GM23338 (cell line): Measurements from ENCODE around the gene DNLZ. TPM values are rescaled to one million over a fixed set of nuclear protein-coding genes. Genes with fewer than 3 reads are reported as not detected.

ENCODE experiments used
- ATAC-seq: fragments of 200-7000 bp; cut with Tn5 transposase; 3 replicates; pipeline ENCODE4 v1.9.1; 2020
- DNase-seq: peaks from one replicate; pipeline ENCODE4 v3.0.0-alpha.2; 2015; ENCODE audit warnings: low spot score
- H2AFZ ChIP-seq: fragments of 200-600 bp; sonication (generic); 2 replicates; pipeline ENCODE4 v1.8.0; 2016; ENCODE audit warnings: antibody characterized with exemption, mild to moderate bottlenecking, moderate library complexity
- H3F3A ChIP-seq: fragments of 200-600 bp; sonication (generic); replicated peaks from 2 replicates; pipeline ENCODE4 v1.8.0; 2017; ENCODE audit warnings: antibody characterized with exemption, mixed run types, low read depth
- H3K27ac ChIP-seq: fragments of 200-600 bp; sonication (generic); 2 replicates; pipeline ENCODE4 v1.6.1; 2016; ENCODE audit warnings: low read depth
- H3K27me3 ChIP-seq: fragments of 200-600 bp; sonication (generic); 2 replicates; pipeline ENCODE4 v1.8.0; 2016; ENCODE audit warnings: mild to moderate bottlenecking, mixed run types, moderate library complexity; ENCODE audit not compliant: insufficient read depth
- H3K36me3 ChIP-seq: fragments of 200-600 bp; sonication (generic); 2 replicates; pipeline ENCODE4 v1.8.0; 2016; ENCODE audit warnings: mild to moderate bottlenecking; ENCODE audit not compliant: insufficient read depth
- H3K4me1 ChIP-seq: fragments of 200-600 bp; sonication (generic); 2 replicates; pipeline ENCODE4 v1.8.0; 2016; ENCODE audit warnings: mild to moderate bottlenecking, moderate library complexity; ENCODE audit not compliant: insufficient read depth
- H3K4me2 ChIP-seq: fragments of 200-600 bp; sonication (generic); 2 replicates; pipeline ENCODE4 v1.7.1; 2017; ENCODE audit warnings: mixed run types
- H3K4me3 ChIP-seq: fragments of 200-600 bp; sonication (generic); 2 replicates; pipeline ENCODE4 v1.6.1; 2016; ENCODE audit warnings: mixed run types
- H3K79me2 ChIP-seq: fragments of 200-600 bp; sonication (generic); replicated peaks from 2 replicates; pipeline ENCODE4 v1.8.0; 2017; ENCODE audit warnings: mild to moderate bottlenecking; ENCODE audit not compliant: insufficient read depth
- H3K9me2 ChIP-seq: fragments of 200-600 bp; sonication (generic); 2 replicates; pipeline ENCODE4 v1.8.0; 2017; ENCODE audit not compliant: insufficient read depth
- H4K20me1 ChIP-seq: fragments of 200-600 bp; sonication (generic); replicated peaks from 2 replicates; pipeline ENCODE4 v1.8.0; 2017; ENCODE audit warnings: mild to moderate bottlenecking; ENCODE audit not compliant: insufficient read depth
- H3K27ac Mint-ChIP-seq: 2 replicates; pipeline ENCODE4 v1.8.0; 2020; ENCODE audit warnings: inconsistent platforms, mild to moderate bottlenecking, moderate library complexity, mixed read lengths
- H3K27me3 Mint-ChIP-seq: 3 replicates; pipeline ENCODE4 v1.8.0; 2022; ENCODE audit warnings: low read depth, mild to moderate bottlenecking, moderate library complexity, mixed read lengths, inconsistent platforms; ENCODE audit not compliant: insufficient read depth, poor library complexity
- H3K36me3 Mint-ChIP-seq: 3 replicates; pipeline ENCODE4 v1.8.0; 2021; ENCODE audit warnings: low read depth, mild to moderate bottlenecking, inconsistent platforms, moderate library complexity, mixed read lengths
- H3K4me1 Mint-ChIP-seq: 3 replicates; pipeline ENCODE4 v1.8.0; 2020; ENCODE audit warnings: mild to moderate bottlenecking, inconsistent platforms, mixed read lengths
- H3K4me3 Mint-ChIP-seq: 3 replicates; pipeline ENCODE4 v1.8.0; 2021; ENCODE audit warnings: moderate library complexity, mild to moderate bottlenecking, inconsistent platforms, mixed read lengths
- H3K9me3 Mint-ChIP-seq: 3 replicates; pipeline ENCODE4 v1.8.0; 2020; ENCODE audit warnings: moderate library complexity, mild to moderate bottlenecking, inconsistent platforms, mixed read lengths
- CREB1 ChIP-seq: fragments of 250-450 bp; sonication (Bioruptor Pico); IDR thresholded peaks from 2 replicates; pipeline ENCODE4 v1.5.0; 2020; ENCODE audit warnings: low read depth, mild to moderate bottlenecking, moderate library complexity
- EZH2 ChIP-seq: fragments of 200-600 bp; sonication (generic); IDR thresholded peaks from one replicate; pipeline ENCODE4 v1.8.0; 2017; ENCODE audit warnings: antibody characterized with exemption, mild to moderate bottlenecking, low read depth; ENCODE audit not compliant: unreplicated experiment
- EZH2phosphoT487 ChIP-seq: fragments of 200-600 bp; sonication (generic); IDR thresholded peaks from one replicate; pipeline ENCODE4 v1.8.1; 2018; ENCODE audit warnings: antibody characterized with exemption; ENCODE audit not compliant: unreplicated experiment
- JUNB ChIP-seq: IDR thresholded peaks from one replicate; pipeline ENCODE4 v1.6.1; 2016; ENCODE audit warnings: antibody characterized with exemption; ENCODE audit not compliant: unreplicated experiment
- NANOG ChIP-seq: IDR thresholded peaks from 2 replicates; pipeline ENCODE4 v1.6.1; 2016; ENCODE audit warnings: antibody characterized with exemption, borderline replicate concordance
- POLR2AphosphoS5 ChIP-seq: IDR thresholded peaks from 2 replicates; pipeline ENCODE4 v1.6.1; 2016; ENCODE audit warnings: antibody characterized with exemption, low read depth
- STAT1 ChIP-seq: IDR thresholded peaks from one replicate; pipeline ENCODE4 v1.6.1; 2016; ENCODE audit warnings: antibody characterized with exemption; ENCODE audit not compliant: unreplicated experiment
- ZNF114 ChIP-seq: fragments of 250-450 bp; sonication (Bioruptor Pico); IDR thresholded peaks from 2 replicates; pipeline ENCODE4 v1.5.0; 2020; ENCODE audit warnings: mild to moderate bottlenecking, moderate library complexity
- ZNF331 ChIP-seq: fragments of 250-450 bp; sonication (Bioruptor Pico); IDR thresholded peaks from 2 replicates; pipeline ENCODE4 v1.5.0; 2020; ENCODE audit warnings: low read depth, mild to moderate bottlenecking, moderate library complexity
- polyA plus RNA-seq: library from polyadenylated mRNA; unstranded; fragments of >200 nt; fragmentation: Nextera tagmentation; extraction: Ambion mirVana; gene quantifications from 2 replicates; pipeline ENCODE4 v1.2.1, GENCODE V29; 2016
- total RNA-seq: library from RNA; depleted of rRNA; stranded (reverse); fragments of >200 nt; shearing (Covaris generic); gene quantifications from 2 replicates; pipeline ENCODE4 v1.2.3, GENCODE V29; 2014
- TF ChIP-seq, protein P1 (sequence below), 2 experiments: fragments of 200-600 bp in 1 of 2; sonication (generic) in 1 of 2; conservative IDR thresholded peaks; 2 replicates each; pipeline versions ENCODE4 v1.5.1 to v1.6.1; 2016 to 2017; ENCODE audit warnings: antibody characterized with exemption in 2 of 2, low read depth in 2 of 2, mild to moderate bottlenecking in 2 of 2, moderate library complexity in 1 of 2
- TF ChIP-seq, protein P2 (sequence below): fragments of 250-450 bp; sonication (Bioruptor Pico); IDR thresholded peaks from 2 replicates; pipeline ENCODE4 v1.5.0; 2020; ENCODE audit warnings: mild to moderate bottlenecking, moderate library complexity
- TF ChIP-seq, protein P3 (sequence below): IDR thresholded peaks from one replicate; pipeline ENCODE4 v1.6.1; 2018; ENCODE audit warnings: antibody characterized with exemption; ENCODE audit not compliant: unreplicated experiment
- TF ChIP-seq, protein P4 (sequence below): IDR thresholded peaks from 2 replicates; pipeline ENCODE4 v1.6.1; 2016; ENCODE audit warnings: antibody characterized with exemption

DNLZ gene
- total and polyA plus RNA-seq, 2 experiments from 2014 or later = 33.4 to 53.9 TPM

DNA sequence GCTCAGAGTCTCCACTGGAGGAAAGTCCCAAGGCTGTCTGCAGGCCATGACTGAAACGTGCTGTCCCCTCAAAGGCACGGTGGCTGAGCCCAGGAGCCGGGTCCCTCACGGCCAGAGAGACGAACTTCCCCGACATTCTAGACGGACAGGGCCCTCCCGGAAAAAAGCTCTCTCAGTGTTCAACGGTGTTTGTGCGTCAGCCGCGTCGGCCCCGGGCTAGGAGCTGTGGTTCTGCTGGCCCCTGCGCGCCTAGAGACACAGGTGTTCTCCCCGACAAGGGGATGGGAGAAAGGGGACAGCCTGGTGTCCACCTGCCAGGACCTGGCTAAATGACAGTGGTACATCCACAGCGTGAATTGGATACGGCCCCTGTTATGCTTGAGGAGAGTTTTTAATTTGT is 42.0 kb downstream of the DNLZ start:
- Histone ChIP-seq H3K4me1 (peaks cover 7% of the 10 kb centered on the region), H3K36me3 (no peaks in the 10 kb centered on the region), H3K27me3 (no peaks in the 10 kb centered on the region), H4K20me1 (no peaks in the 10 kb centered on the region), H3K79me2 (no peaks in the 10 kb centered on the region), H3K9me2 (no peaks in the 10 kb centered on the region), H2AFZ (no peak overlapping the region), H3F3A (0 out of 2 replicates have a peak, but pooled peaks cover 3% of the 10 kb centered on the region), H3K27ac (0 out of 2 replicates have a peak overlapping the region, but pooled peaks have one; percentile 19), H3K4me2 (no peak overlapping the region), H3K4me3 (no peak overlapping the region)
- Mint-ChIP-seq H3K4me3 (no peak overlapping the region), H3K36me3 (no peaks in the 10 kb centered on the region), H3K4me1 (peaks cover 4% of the 10 kb centered on the region; the same call in 1 of the 3 replicates), H3K27me3 (peaks cover 5% of the 10 kb centered on the region), H3K9me3 (peaks cover 2% of the 10 kb centered on the region; the same call in 2 of the 3 replicates), H3K27ac (no peak overlapping the region)
- no peak for DNase-seq
- no peak for TF ChIP-seq JUNB
- TF ChIP-seq, protein P1, sequence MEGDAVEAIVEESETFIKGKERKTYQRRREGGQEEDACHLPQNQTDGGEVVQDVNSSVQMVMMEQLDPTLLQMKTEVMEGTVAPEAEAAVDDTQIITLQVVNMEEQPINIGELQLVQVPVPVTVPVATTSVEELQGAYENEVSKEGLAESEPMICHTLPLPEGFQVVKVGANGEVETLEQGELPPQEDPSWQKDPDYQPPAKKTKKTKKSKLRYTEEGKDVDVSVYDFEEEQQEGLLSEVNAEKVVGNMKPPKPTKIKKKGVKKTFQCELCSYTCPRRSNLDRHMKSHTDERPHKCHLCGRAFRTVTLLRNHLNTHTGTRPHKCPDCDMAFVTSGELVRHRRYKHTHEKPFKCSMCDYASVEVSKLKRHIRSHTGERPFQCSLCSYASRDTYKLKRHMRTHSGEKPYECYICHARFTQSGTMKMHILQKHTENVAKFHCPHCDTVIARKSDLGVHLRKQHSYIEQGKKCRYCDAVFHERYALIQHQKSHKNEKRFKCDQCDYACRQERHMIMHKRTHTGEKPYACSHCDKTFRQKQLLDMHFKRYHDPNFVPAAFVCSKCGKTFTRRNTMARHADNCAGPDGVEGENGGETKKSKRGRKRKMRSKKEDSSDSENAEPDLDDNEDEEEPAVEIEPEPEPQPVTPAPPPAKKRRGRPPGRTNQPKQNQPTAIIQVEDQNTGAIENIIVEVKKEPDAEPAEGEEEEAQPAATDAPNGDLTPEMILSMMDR (conservative IDR thresholded peaks at IDR 0.05; ENCODE audit: low read depth in 2 of 2) = no peak
- TF ChIP-seq STAT1 = no peak
- no peak for TF ChIP-seq NANOG
- no peak for TF ChIP-seq EZH2
- TF ChIP-seq, protein P2, sequence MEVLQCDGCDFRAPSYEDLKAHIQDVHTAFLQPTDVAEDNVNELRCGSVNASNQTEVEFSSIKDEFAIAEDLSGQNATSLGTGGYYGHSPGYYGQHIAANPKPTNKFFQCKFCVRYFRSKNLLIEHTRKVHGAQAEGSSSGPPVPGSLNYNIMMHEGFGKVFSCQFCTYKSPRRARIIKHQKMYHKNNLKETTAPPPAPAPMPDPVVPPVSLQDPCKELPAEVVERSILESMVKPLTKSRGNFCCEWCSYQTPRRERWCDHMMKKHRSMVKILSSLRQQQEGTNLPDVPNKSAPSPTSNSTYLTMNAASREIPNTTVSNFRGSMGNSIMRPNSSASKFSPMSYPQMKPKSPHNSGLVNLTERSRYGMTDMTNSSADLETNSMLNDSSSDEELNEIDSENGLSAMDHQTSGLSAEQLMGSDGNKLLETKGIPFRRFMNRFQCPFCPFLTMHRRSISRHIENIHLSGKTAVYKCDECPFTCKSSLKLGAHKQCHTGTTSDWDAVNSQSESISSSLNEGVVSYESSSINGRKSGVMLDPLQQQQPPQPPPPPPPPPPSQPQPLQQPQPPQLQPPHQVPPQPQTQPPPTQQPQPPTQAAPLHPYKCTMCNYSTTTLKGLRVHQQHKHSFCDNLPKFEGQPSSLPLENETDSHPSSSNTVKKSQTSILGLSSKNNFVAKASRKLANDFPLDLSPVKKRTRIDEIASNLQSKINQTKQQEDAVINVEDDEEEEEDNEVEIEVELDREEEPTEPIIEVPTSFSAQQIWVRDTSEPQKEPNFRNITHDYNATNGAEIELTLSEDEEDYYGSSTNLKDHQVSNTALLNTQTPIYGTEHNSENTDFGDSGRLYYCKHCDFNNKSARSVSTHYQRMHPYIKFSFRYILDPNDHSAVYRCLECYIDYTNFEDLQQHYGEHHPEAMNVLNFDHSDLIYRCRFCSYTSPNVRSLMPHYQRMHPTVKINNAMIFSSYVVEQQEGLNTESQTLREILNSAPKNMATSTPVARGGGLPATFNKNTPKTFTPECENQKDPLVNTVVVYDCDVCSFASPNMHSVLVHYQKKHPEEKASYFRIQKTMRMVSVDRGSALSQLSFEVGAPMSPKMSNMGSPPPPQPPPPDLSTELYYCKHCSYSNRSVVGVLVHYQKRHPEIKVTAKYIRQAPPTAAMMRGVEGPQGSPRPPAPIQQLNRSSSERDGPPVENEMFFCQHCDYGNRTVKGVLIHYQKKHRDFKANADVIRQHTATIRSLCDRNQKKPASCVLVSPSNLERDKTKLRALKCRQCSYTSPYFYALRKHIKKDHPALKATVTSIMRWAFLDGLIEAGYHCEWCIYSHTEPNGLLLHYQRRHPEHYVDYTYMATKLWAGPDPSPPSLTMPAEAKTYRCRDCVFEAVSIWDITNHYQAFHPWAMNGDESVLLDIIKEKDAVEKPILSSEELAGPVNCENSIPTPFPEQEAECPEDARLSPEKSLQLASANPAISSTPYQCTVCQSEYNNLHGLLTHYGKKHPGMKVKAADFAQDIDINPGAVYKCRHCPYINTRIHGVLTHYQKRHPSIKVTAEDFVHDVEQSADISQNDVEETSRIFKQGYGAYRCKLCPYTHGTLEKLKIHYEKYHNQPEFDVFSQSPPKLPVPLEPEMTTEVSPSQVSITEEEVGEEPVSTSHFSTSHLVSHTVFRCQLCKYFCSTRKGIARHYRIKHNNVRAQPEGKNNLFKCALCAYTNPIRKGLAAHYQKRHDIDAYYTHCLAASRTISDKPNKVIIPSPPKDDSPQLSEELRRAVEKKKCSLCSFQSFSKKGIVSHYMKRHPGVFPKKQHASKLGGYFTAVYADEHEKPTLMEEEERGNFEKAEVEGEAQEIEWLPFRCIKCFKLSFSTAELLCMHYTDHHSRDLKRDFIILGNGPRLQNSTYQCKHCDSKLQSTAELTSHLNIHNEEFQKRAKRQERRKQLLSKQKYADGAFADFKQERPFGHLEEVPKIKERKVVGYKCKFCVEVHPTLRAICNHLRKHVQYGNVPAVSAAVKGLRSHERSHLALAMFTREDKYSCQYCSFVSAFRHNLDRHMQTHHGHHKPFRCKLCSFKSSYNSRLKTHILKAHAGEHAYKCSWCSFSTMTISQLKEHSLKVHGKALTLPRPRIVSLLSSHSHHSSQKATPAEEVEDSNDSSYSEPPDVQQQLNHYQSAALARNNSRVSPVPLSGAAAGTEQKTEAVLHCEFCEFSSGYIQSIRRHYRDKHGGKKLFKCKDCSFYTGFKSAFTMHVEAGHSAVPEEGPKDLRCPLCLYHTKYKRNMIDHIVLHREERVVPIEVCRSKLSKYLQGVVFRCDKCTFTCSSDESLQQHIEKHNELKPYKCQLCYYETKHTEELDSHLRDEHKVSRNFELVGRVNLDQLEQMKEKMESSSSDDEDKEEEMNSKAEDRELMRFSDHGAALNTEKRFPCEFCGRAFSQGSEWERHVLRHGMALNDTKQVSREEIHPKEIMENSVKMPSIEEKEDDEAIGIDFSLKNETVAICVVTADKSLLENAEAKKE (CRISPR knock-in tag) = no peak
- TF ChIP-seq ZNF114 (CRISPR knock-in tag) = no peak
- TF ChIP-seq ZNF331 (CRISPR knock-in tag) = no peak
- TF ChIP-seq, protein P3, sequence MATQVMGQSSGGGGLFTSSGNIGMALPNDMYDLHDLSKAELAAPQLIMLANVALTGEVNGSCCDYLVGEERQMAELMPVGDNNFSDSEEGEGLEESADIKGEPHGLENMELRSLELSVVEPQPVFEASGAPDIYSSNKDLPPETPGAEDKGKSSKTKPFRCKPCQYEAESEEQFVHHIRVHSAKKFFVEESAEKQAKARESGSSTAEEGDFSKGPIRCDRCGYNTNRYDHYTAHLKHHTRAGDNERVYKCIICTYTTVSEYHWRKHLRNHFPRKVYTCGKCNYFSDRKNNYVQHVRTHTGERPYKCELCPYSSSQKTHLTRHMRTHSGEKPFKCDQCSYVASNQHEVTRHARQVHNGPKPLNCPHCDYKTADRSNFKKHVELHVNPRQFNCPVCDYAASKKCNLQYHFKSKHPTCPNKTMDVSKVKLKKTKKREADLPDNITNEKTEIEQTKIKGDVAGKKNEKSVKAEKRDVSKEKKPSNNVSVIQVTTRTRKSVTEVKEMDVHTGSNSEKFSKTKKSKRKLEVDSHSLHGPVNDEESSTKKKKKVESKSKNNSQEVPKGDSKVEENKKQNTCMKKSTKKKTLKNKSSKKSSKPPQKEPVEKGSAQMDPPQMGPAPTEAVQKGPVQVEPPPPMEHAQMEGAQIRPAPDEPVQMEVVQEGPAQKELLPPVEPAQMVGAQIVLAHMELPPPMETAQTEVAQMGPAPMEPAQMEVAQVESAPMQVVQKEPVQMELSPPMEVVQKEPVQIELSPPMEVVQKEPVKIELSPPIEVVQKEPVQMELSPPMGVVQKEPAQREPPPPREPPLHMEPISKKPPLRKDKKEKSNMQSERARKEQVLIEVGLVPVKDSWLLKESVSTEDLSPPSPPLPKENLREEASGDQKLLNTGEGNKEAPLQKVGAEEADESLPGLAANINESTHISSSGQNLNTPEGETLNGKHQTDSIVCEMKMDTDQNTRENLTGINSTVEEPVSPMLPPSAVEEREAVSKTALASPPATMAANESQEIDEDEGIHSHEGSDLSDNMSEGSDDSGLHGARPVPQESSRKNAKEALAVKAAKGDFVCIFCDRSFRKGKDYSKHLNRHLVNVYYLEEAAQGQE = no peak
- no peak for TF ChIP-seq EZH2phosphoT487
- no peak for TF ChIP-seq CREB1 (CRISPR knock-in tag)
- TF ChIP-seq, protein P4, sequence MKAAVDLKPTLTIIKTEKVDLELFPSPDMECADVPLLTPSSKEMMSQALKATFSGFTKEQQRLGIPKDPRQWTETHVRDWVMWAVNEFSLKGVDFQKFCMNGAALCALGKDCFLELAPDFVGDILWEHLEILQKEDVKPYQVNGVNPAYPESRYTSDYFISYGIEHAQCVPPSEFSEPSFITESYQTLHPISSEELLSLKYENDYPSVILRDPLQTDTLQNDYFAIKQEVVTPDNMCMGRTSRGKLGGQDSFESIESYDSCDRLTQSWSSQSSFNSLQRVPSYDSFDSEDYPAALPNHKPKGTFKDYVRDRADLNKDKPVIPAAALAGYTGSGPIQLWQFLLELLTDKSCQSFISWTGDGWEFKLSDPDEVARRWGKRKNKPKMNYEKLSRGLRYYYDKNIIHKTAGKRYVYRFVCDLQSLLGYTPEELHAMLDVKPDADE = no peak
- no peak for TF ChIP-seq POLR2AphosphoS5
- ATAC-seq = no peak
